ENCODE results near the gene NDUFB3. TPM values are rescaled to one million over a fixed set of nuclear protein-coding genes. Genes with fewer than 3 reads are reported as not detected.

The NDUFB3 gene
- total and polyA plus RNA-seq, 4 experiments from 2014 or later, result 48.7 to 298 (median 157) TPM

GRCh38 chr2:201122276-201122675, 50.5 kb downstream of the NDUFB3 start:
- ChIA-PET POLR2A (ENCODE audit: partially characterized antibody) (interaction anchor here (1.0 to 1.9 kb wide), 7 partner anchors 10 to 233 kb away, joined by 3 to 9 read pairs (median 3); partner anchors contain the start of genes CASP10, NIF3L1 and PPIL3), CTCF (ENCODE audit: partially characterized antibody) (interaction anchor here (1.0 to 1.9 kb wide), 7 partner anchors 9 to 110 kb away, joined by 3 to 17 read pairs (median 6); no protein-coding TSS in a partner anchor)
- peaks cover 34 to 49% of the 10 kb centered on the region in 2 donors for H3K36me3 Mint-ChIP-seq
- no peak for DNase-seq
- peak overlapping the region; percentile 95 to 100 (median 99) for H3K27ac Mint-ChIP-seq
- peak overlapping the region; percentile 86 to 100 (median 100) for H3K4me3 Mint-ChIP-seq
- H3K4me1 Mint-ChIP-seq, result peaks cover 52 to 94% (median 62%) of the 10 kb centered on the region in 4 donors
- Histone ChIP-seq H3K4me1 (ENCODE audit: insufficient read depth, low read length) (peaks cover 67% of the 10 kb centered on the region), H3K9me3 (ENCODE audit: control insufficient read depth in 1 of 2, low read length in 2 of 2) (no peaks in the 10 kb centered on the region), H3K27me3 (ENCODE audit: insufficient read depth, low read length) (no peaks in the 10 kb centered on the region), H3K4me3 (ENCODE audit: low read length in 2 of 2) (peak overlapping the region; percentile 86 to 98), H3K36me3 (ENCODE audit: insufficient read depth, low read length) (no peaks in the 10 kb centered on the region), H3K27ac (ENCODE audit: low read depth, low read length) (peak overlapping the region; percentile 91)
- intact Hi-C loops (cut with micrococcal nuclease), result no loop called here
- no peaks in the 10 kb centered on the region for H3K27me3 Mint-ChIP-seq
- H3K9me3 Mint-ChIP-seq, result no peaks in the 10 kb centered on the region

- no peaks in the 10 kb centered on the region for H3K9me3 Mint-ChIP-seq
Observed at GRCh38 chr2:201126308-201127151, 54.7 kb downstream of the NDUFB3 start.

GRCh38 chr2:201127152-201127511, 55.3 kb downstream of the NDUFB3 start:
- intact Hi-C loops (cut with micrococcal nuclease), result loop anchor here (1.0 kb wide), 1 partner anchor 9 kb away; no protein-coding TSS in a partner anchor
- ChIA-PET POLR2A (ENCODE audit: partially characterized antibody) (interaction anchor here (1.0 to 3.0 kb wide), 7 partner anchors 15 to 269 kb away, joined by 3 to 11 read pairs (median 7); partner anchors contain the start of genes HYCC2, NDUFB3, NIF3L1 and PPIL3), CTCF (ENCODE audit: partially characterized antibody) (interaction anchor here (1.3 to 1.4 kb wide), 2 partner anchors 105 to 221 kb away, joined by 3 to 9 read pairs; no protein-coding TSS in a partner anchor)
- H3K4me3 ChIP-seq (ENCODE audit: low read length in 2 of 2), result peak overlapping the region; percentile 25 to 62
- H3K27ac ChIP-seq (ENCODE audit: low read depth, low read length), result peak overlapping the region; percentile 91
- Mint-ChIP-seq H3K27ac (peak overlapping the region; percentile 95 to 100 (median 99)), H3K27me3 (no peaks in the 10 kb centered on the region), H3K9me3 (no peaks in the 10 kb centered on the region), H3K36me3 (peaks cover 34 to 46% of the 10 kb centered on the region in 2 donors), H3K4me3 (peak overlapping the region; percentile 86 to 100 (median 98)), H3K4me1 (peaks cover 77 to 91% (median 84%) of the 10 kb centered on the region in 4 donors)
- H3K9me3 ChIP-seq (ENCODE audit: control insufficient read depth in 1 of 2, low read length in 2 of 2), result no peaks in the 10 kb centered on the region
- no peaks in the 10 kb centered on the region for H3K27me3 ChIP-seq (ENCODE audit: insufficient read depth, low read length)
- DNase-seq, result no peak
- no peaks in the 10 kb centered on the region for H3K36me3 ChIP-seq (ENCODE audit: insufficient read depth, low read length)
- H3K4me1 ChIP-seq (ENCODE audit: insufficient read depth, low read length), result peaks cover 99% of the 10 kb centered on the region

More at GRCh38 chr2:201126308-201127151, 54.7 kb downstream of the NDUFB3 start:
- CTCF ChIA-PET (ENCODE audit: partially characterized antibody), result interaction anchor here (1.1 to 1.4 kb wide), 3 partner anchors 54 to 220 kb away, joined by 3 to 9 read pairs (median 3); partner anchors contain the start of gene NDUFB3
- peaks cover 78 to 91% (median 85%) of the 10 kb centered on the region in 4 donors for H3K4me1 Mint-ChIP-seq
- peak overlapping the region; percentile 25 to 62 for H3K4me3 ChIP-seq (ENCODE audit: low read length in 2 of 2)
- no peaks in the 10 kb centered on the region for H3K27me3 Mint-ChIP-seq
- H3K4me3 Mint-ChIP-seq, result peak overlapping the region; percentile 86 to 100 (median 98)
- H3K27ac ChIP-seq (ENCODE audit: low read depth, low read length), result peak overlapping the region; percentile 91
- H3K36me3 ChIP-seq (ENCODE audit: insufficient read depth, low read length), result no peaks in the 10 kb centered on the region
- intact Hi-C loops (cut with micrococcal nuclease), result loop anchor here (1.0 kb wide), 1 partner anchor 8 kb away; no protein-coding TSS in a partner anchor
- no peaks in the 10 kb centered on the region for H3K9me3 ChIP-seq (ENCODE audit: control insufficient read depth in 1 of 2, low read length in 2 of 2)
- POLR2A ChIA-PET (ENCODE audit: partially characterized antibody), result interaction anchor here (1.0 to 3.0 kb wide), 7 partner anchors 15 to 268 kb away, joined by 3 to 11 read pairs (median 7); partner anchors contain the start of genes HYCC2, NDUFB3, NIF3L1 and PPIL3
- DNase-seq, result peak in 3 of 5 donors; percentile 8 to 59 (median 9)
- peak overlapping the region; percentile 95 to 100 (median 99) for H3K27ac Mint-ChIP-seq
- H3K4me1 ChIP-seq (ENCODE audit: insufficient read depth, low read length), result peaks cover 99% of the 10 kb centered on the region
- no peaks in the 10 kb centered on the region for H3K27me3 ChIP-seq (ENCODE audit: insufficient read depth, low read length)
- peaks cover 36 to 45% of the 10 kb centered on the region in 2 donors for H3K36me3 Mint-ChIP-seq

GRCh38 chr2:201127570-201127969, 55.8 kb downstream of the NDUFB3 start:
- ChIA-PET CTCF (ENCODE audit: partially characterized antibody) (interaction anchor here (1.4 to 3.6 kb wide), 2 partner anchors 106 to 221 kb away, joined by 3 to 22 read pairs; no protein-coding TSS in a partner anchor), POLR2A (ENCODE audit: partially characterized antibody) (interaction anchor here (1.0 to 3.0 kb wide), 7 partner anchors 14 to 269 kb away, joined by 3 to 11 read pairs (median 7); partner anchors contain the start of genes HYCC2, NDUFB3, NIF3L1 and PPIL3)
- Mint-ChIP-seq H3K36me3 (peaks cover 32 to 46% of the 10 kb centered on the region in 2 donors), H3K9me3 (no peaks in the 10 kb centered on the region), H3K4me3 (peak overlapping the region; percentile 86 to 100 (median 98)), H3K4me1 (peaks cover 75 to 91% (median 84%) of the 10 kb centered on the region in 4 donors), H3K27me3 (no peaks in the 10 kb centered on the region), H3K27ac (peak overlapping the region; percentile 95 to 100 (median 99))
- peak in 2 of 5 donors; percentile 24 to 75 for DNase-seq
- Histone ChIP-seq H3K4me3 (ENCODE audit: low read length in 2 of 2) (peak overlapping the region; percentile 25 to 62), H3K27me3 (ENCODE audit: insufficient read depth, low read length) (no peaks in the 10 kb centered on the region), H3K27ac (ENCODE audit: low read depth, low read length) (peak overlapping the region; percentile 91), H3K36me3 (ENCODE audit: insufficient read depth, low read length) (no peaks in the 10 kb centered on the region), H3K9me3 (ENCODE audit: control insufficient read depth in 1 of 2, low read length in 2 of 2) (no peaks in the 10 kb centered on the region), H3K4me1 (ENCODE audit: insufficient read depth, low read length) (peaks cover 99% of the 10 kb centered on the region)
- intact Hi-C loops (cut with micrococcal nuclease), result loop anchor here (1.0 kb wide), 1 partner anchor 9 kb away; no protein-coding TSS in a partner anchor

- H3K27ac ChIP-seq (ENCODE audit: low read depth, low read length), result peak overlapping the region; percentile 91
- H3K36me3 ChIP-seq (ENCODE audit: insufficient read depth, low read length), result peaks cover 2% of the 10 kb centered on the region
- H3K4me3 Mint-ChIP-seq, result peak overlapping the region in 7 of 8 donors; percentile 86 to 100 (median 98)
- H3K9me3 Mint-ChIP-seq, result no peaks in the 10 kb centered on the region
- DNase-seq, result no peak
- intact Hi-C loops (cut with micrococcal nuclease), result no loop called here
- peaks cover 33 to 46% of the 10 kb centered on the region in 2 donors for H3K36me3 Mint-ChIP-seq
- H3K27ac Mint-ChIP-seq, result peak overlapping the region; percentile 95 to 100 (median 99)
- H3K4me3 ChIP-seq (ENCODE audit: low read length in 2 of 2), result no peak overlapping the region
- peaks cover 76 to 91% (median 84%) of the 10 kb centered on the region in 4 donors for H3K4me1 Mint-ChIP-seq
- CTCF ChIA-PET (ENCODE audit: partially characterized antibody), result interaction anchor here (0.9 to 6.5 kb wide), 4 partner anchors 8 to 105 kb away, joined by 4 to 92 read pairs (median 16); partner anchors contain the start of gene CFLAR
- peaks cover 99% of the 10 kb centered on the region for H3K4me1 ChIP-seq (ENCODE audit: insufficient read depth, low read length)
- H3K9me3 ChIP-seq (ENCODE audit: control insufficient read depth in 1 of 2, low read length in 2 of 2), result no peaks in the 10 kb centered on the region
- H3K27me3 Mint-ChIP-seq, result no peaks in the 10 kb centered on the region
- POLR2A ChIA-PET (ENCODE audit: partially characterized antibody), result interaction anchor here (0.7 to 3.0 kb wide), 6 partner anchors 30 to 415 kb away, joined by 3 to 11 read pairs (median 4); partner anchors contain the start of genes CASP10, CLK1, HYCC2 and NDUFB3
- no peaks in the 10 kb centered on the region for H3K27me3 ChIP-seq (ENCODE audit: insufficient read depth, low read length)
Observed at GRCh38 chr2:201128033-201128432, 56.2 kb downstream of the NDUFB3 start.

- H3K27ac ChIP-seq (ENCODE audit: low read depth, low read length), result peak overlapping the region; percentile 91
- ChIA-PET POLR2A (ENCODE audit: partially characterized antibody) (interaction anchor here (0.7 to 3.2 kb wide), 9 partner anchors 29 to 416 kb away, joined by 3 to 27 read pairs (median 5); partner anchors contain the start of genes CASP10, CLK1, NIF3L1 and ORC2), CTCF (ENCODE audit: partially characterized antibody) (interaction anchor here (0.6 to 6.5 kb wide), 10 partner anchors 8 to 238 kb away, joined by 3 to 92 read pairs (median 6); partner anchors contain the start of gene CFLAR)
- Mint-ChIP-seq H3K9me3 (no peaks in the 10 kb centered on the region), H3K4me3 (peak overlapping the region; percentile 74 to 90 (median 81)), H3K27ac (peak overlapping the region; percentile 92 to 98 (median 97)), H3K4me1 (peaks cover 72 to 86% (median 79%) of the 10 kb centered on the region in 4 donors), H3K36me3 (peaks cover 32 to 45% of the 10 kb centered on the region in 2 donors), H3K27me3 (no peaks in the 10 kb centered on the region)
- peak overlapping the region in 1 of 2 donors; percentile 33 for H3K4me3 ChIP-seq (ENCODE audit: low read length in 2 of 2)
- H3K27me3 ChIP-seq (ENCODE audit: insufficient read depth, low read length), result no peaks in the 10 kb centered on the region
- DNase-seq, result no peak
- intact Hi-C loops (cut with micrococcal nuclease), result no loop called here
- H3K9me3 ChIP-seq (ENCODE audit: control insufficient read depth in 1 of 2, low read length in 2 of 2), result no peaks in the 10 kb centered on the region
- peaks cover 7% of the 10 kb centered on the region for H3K36me3 ChIP-seq (ENCODE audit: insufficient read depth, low read length)
- peaks cover 95% of the 10 kb centered on the region for H3K4me1 ChIP-seq (ENCODE audit: insufficient read depth, low read length)
Observed at GRCh38 chr2:201128933-201129505, 57.2 kb downstream of the NDUFB3 start.
